GM12873 (cell line): ENCODE results near the gene GPC6.

ENCODE experiments used
- TF ChIP-seq, protein P1 (sequence below): IDR thresholded peaks from 2 replicates; pipeline ENCODE4 v1.5.1; 2012; ENCODE audit warnings: low read depth, mild to moderate bottlenecking, moderate library complexity, low read length, control low read depth; ENCODE audit not compliant: insufficient read depth; ENCODE audit errors: missing control alignments

Gene GPC6

GRCh38 chr13:93435651-93436050 is 209.0 kb downstream of the GPC6 start:
- TF ChIP-seq, protein P1, sequence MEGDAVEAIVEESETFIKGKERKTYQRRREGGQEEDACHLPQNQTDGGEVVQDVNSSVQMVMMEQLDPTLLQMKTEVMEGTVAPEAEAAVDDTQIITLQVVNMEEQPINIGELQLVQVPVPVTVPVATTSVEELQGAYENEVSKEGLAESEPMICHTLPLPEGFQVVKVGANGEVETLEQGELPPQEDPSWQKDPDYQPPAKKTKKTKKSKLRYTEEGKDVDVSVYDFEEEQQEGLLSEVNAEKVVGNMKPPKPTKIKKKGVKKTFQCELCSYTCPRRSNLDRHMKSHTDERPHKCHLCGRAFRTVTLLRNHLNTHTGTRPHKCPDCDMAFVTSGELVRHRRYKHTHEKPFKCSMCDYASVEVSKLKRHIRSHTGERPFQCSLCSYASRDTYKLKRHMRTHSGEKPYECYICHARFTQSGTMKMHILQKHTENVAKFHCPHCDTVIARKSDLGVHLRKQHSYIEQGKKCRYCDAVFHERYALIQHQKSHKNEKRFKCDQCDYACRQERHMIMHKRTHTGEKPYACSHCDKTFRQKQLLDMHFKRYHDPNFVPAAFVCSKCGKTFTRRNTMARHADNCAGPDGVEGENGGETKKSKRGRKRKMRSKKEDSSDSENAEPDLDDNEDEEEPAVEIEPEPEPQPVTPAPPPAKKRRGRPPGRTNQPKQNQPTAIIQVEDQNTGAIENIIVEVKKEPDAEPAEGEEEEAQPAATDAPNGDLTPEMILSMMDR: no peak

GRCh38 chr13:93437081-93437480 is 210.5 kb downstream of the GPC6 start:
- TF ChIP-seq, protein P1: no peak

- TF ChIP-seq, protein P1: no peak
Measured at GRCh38 chr13:93446238-93446637, 219.6 kb downstream of the GPC6 start.

- TF ChIP-seq, protein P1: no peak
Measured at GRCh38 chr13:93450191-93450621, 223.6 kb downstream of the GPC6 start.

- TF ChIP-seq, protein P1: no peak
Measured at GRCh38 chr13:93450761-93451160, 224.2 kb downstream of the GPC6 start.

- TF ChIP-seq, protein P1: no peak
Measured at GRCh38 chr13:93455861-93456260, 229.3 kb downstream of the GPC6 start.

GRCh38 chr13:93460005-93460404 is 233.4 kb downstream of the GPC6 start:
- TF ChIP-seq, protein P1: no peak
